Measurements from ENCODE around the gene NPEPL1.

DNA sequence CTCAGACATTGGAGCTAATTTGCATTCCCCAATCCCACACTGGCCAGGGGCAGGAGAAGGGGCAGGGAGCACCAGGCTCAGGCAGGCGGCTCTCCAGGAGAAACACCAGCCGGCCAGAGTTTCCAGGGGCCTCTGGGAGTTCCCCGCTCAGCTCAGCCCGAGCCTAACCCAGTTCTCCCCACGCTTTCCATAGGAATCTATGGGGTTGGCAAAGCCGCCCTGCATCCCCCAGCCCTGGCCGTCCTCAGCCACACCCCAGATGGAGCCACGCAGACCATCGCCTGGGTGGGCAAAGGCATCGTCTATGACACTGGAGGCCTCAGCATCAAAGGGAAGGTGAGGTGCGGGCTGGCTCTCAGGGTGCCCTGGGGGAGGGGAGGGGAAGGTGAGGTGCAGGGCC lies 8.2 kb downstream of the NPEPL1 start:
- TF ChIP-seq POLR2A (IDR thresholded peaks at IDR 0.05; ENCODE audit: low read length) (no peak), GATA1 (IDR thresholded peaks at IDR 0.05; ENCODE audit: low read depth, low read length) (no peak)
